ENCODE data around the gene GP9. TPM values are rescaled to one million over a fixed set of nuclear protein-coding genes. Genes with fewer than 3 reads are reported as not detected.

The GP9 gene
- total RNA-seq, 1 donor from 2014 or later: not detected

DNA sequence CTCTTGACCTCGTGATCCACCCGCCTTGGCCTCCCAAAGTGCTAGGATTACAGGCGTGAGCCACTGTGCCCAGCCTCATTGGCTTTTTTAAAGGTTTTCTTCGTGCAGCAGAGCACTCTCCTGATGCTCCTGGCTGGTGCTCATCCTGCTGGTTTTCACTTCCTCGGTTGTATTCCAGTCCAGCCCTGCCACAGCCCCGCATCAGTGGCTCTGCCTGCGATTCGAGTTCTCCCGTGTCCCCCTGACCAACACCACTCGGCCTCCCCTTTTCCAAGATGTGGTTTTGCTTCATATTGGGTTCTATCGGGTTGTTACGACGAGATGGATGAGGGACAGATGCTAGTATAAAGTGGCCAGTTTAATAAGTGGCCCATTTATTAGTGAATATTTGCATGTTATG lies 31.7 kb upstream of the GP9 start:
- Mint-ChIP-seq H3K36me3 (ENCODE audit: low read depth) (peaks cover 10% of the 10 kb centered on the region), H3K27me3 (ENCODE audit: low read depth) (no peaks in the 10 kb centered on the region), H3K27ac (ENCODE audit: unreplicated experiment) (no peak overlapping the region), H3K9me3 (peaks cover 2% of the 10 kb centered on the region), H3K4me3 (no peak overlapping the region), H3K4me1 (peaks cover 17% of the 10 kb centered on the region)
- DNase-seq (ENCODE audit: low read depth, low spot score): no peak
- TF ChIP-seq, protein P1, sequence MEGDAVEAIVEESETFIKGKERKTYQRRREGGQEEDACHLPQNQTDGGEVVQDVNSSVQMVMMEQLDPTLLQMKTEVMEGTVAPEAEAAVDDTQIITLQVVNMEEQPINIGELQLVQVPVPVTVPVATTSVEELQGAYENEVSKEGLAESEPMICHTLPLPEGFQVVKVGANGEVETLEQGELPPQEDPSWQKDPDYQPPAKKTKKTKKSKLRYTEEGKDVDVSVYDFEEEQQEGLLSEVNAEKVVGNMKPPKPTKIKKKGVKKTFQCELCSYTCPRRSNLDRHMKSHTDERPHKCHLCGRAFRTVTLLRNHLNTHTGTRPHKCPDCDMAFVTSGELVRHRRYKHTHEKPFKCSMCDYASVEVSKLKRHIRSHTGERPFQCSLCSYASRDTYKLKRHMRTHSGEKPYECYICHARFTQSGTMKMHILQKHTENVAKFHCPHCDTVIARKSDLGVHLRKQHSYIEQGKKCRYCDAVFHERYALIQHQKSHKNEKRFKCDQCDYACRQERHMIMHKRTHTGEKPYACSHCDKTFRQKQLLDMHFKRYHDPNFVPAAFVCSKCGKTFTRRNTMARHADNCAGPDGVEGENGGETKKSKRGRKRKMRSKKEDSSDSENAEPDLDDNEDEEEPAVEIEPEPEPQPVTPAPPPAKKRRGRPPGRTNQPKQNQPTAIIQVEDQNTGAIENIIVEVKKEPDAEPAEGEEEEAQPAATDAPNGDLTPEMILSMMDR (conservative IDR thresholded peaks at IDR 0.05): no peak

GRCh38 chr3:129030611-129031010 lies 30.0 kb upstream of the GP9 start:
- TF ChIP-seq, protein P1 (conservative IDR thresholded peaks at IDR 0.05): no peak
- H3K27ac Mint-ChIP-seq (ENCODE audit: unreplicated experiment): no peak overlapping the region
- H3K9me3 Mint-ChIP-seq: peaks cover 2% of the 10 kb centered on the region
- H3K4me3 Mint-ChIP-seq: no peak overlapping the region
- peaks cover 4% of the 10 kb centered on the region for H3K36me3 Mint-ChIP-seq (ENCODE audit: low read depth)
- H3K27me3 Mint-ChIP-seq (ENCODE audit: low read depth): no peaks in the 10 kb centered on the region
- peaks cover 12% of the 10 kb centered on the region for H3K4me1 Mint-ChIP-seq
- no peak for DNase-seq (ENCODE audit: low read depth, low spot score)

DNA sequence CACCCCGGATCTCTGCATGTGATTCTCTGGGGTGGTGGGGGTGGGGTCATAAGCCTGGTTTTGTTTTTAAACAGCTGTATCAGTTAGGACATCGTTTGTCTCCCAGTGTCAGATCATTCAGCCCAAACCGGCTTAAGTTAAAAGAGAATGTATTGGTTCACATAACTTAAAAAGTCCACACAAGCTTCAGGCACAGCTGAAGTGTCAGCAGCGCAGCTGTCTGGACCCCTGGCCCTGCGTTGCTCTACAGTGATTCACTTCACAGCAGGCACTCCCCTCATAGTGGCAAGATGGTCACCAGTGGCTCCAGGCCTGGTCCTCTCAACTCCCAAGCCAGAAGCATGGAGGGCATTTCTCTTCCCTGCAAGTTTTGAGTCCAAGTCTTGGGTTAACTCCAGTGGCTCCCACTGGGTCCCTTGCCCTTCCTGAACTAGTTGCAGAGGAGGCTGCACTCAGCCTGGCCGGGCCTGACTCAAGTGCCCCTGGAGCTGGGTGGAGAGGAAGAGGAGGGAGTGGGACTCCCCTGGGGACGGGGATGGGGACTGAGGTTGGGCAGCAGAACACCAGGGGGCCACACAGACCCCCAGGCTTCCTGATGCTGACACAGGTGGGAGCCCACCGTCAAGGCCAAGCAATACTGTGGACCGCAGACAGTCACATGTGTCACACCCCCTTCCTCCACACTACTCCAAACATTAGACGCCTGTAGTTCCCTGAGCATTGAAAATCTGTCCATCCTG lies 28.9 kb upstream of the GP9 start:
- DNase-seq (ENCODE audit: low read depth, low spot score): no peak
- TF ChIP-seq, protein P1 (conservative IDR thresholded peaks at IDR 0.05): no peak
- Mint-ChIP-seq H3K4me1 (peaks cover 4% of the 10 kb centered on the region), H3K9me3 (peaks cover 2% of the 10 kb centered on the region), H3K36me3 (ENCODE audit: low read depth) (peaks cover 4% of the 10 kb centered on the region), H3K4me3 (no peak overlapping the region), H3K27me3 (ENCODE audit: low read depth) (no peaks in the 10 kb centered on the region), H3K27ac (ENCODE audit: unreplicated experiment) (no peak overlapping the region)

- TF ChIP-seq, protein P1 (conservative IDR thresholded peaks at IDR 0.05): no peak
- H3K27ac Mint-ChIP-seq (ENCODE audit: unreplicated experiment): no peak overlapping the region
- H3K4me1 Mint-ChIP-seq: no peaks in the 10 kb centered on the region
- DNase-seq (ENCODE audit: low read depth, low spot score): no peak
- no peak overlapping the region for H3K4me3 Mint-ChIP-seq
- peaks cover 2% of the 10 kb centered on the region for H3K9me3 Mint-ChIP-seq
- H3K27me3 Mint-ChIP-seq (ENCODE audit: low read depth): no peaks in the 10 kb centered on the region
- H3K36me3 Mint-ChIP-seq (ENCODE audit: low read depth): peaks cover 4% of the 10 kb centered on the region
Observed at GRCh38 chr3:129032716-129033115, 27.9 kb upstream of the GP9 start.

- Mint-ChIP-seq H3K4me3 (no peak overlapping the region), H3K4me1 (no peaks in the 10 kb centered on the region), H3K27me3 (ENCODE audit: low read depth) (no peaks in the 10 kb centered on the region), H3K9me3 (peaks cover 2% of the 10 kb centered on the region), H3K27ac (ENCODE audit: unreplicated experiment) (no peak overlapping the region), H3K36me3 (ENCODE audit: low read depth) (peaks cover 4% of the 10 kb centered on the region)
- TF ChIP-seq, protein P1 (conservative IDR thresholded peaks at IDR 0.05): no peak
- DNase-seq (ENCODE audit: low read depth, low spot score): no peak
Observed at GRCh38 chr3:129033151-129033550, 27.4 kb upstream of the GP9 start.
